Choroid plexus epithelial cell (primary cell): ENCODE measurements around the gene ADGRG1.
A peak's percentile ranks its signal among the peaks of the same experiment; 100 is the strongest.

Source experiments
- DNase-seq: peaks from one replicate; pipeline ENCODE4 v3.0.0-alpha.2; 2010; ENCODE audit warnings: low read depth
- H3K4me3 ChIP-seq: 2 replicates; pipeline ENCODE4 v1.5.1; 2011; ENCODE audit warnings: low read depth, mild to moderate bottlenecking, control low read depth, low read length, moderate library complexity
- TF ChIP-seq, protein P1 (sequence below): conservative IDR thresholded peaks from 2 replicates; pipeline ENCODE4 v1.5.1; 2011; ENCODE audit warnings: low read depth, mild to moderate bottlenecking, control low read depth, inconsistent platforms, low read length, moderate library complexity

Gene ADGRG1

DNA sequence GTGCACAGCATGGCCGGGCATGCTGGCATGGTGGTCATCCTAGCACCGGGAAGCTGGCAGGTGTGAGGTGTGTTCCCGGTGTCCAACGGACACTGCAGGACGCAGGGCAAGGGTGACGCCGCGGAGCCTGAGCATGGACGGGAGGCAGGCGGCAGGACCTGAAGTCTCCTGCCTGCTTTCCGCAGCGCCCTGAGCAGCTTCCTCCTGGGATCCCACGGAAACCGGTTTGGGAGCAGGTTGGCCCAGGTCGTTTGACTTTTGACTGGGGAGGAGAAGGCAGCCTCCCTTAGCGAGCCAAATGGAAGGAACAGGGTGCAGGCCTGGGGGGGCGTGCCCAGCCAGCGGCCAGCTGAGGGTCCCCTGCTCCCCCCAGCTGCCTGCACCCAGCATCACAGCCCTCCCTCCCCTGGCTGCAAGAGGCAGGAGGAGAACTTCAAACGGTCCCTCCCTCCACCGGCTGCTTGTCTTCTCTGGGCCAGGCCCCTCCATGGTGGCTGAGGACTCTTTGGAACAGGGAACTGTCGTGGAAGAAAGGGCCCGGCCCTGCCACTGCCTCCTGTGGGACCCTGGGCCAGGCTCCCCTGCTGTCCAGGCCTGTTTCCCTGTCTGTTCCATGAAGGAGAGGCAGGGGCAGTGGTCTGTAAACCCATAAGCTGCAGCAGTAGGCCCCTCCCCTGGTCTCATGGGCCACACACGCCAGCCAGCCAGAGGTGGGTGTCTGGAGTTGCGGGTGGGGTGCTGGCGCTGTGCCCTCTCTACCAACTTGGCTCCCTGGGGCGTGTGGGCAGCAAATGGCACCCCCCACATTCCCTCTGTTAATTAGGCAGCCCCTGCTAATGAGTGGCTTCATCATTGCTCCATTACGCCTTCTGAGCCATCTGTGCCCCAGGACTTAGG is 7.8 kb upstream of the ADGRG1 start:
- H3K4me3 ChIP-seq = no peak overlapping the region
- no peak for DNase-seq
- TF ChIP-seq, protein P1, sequence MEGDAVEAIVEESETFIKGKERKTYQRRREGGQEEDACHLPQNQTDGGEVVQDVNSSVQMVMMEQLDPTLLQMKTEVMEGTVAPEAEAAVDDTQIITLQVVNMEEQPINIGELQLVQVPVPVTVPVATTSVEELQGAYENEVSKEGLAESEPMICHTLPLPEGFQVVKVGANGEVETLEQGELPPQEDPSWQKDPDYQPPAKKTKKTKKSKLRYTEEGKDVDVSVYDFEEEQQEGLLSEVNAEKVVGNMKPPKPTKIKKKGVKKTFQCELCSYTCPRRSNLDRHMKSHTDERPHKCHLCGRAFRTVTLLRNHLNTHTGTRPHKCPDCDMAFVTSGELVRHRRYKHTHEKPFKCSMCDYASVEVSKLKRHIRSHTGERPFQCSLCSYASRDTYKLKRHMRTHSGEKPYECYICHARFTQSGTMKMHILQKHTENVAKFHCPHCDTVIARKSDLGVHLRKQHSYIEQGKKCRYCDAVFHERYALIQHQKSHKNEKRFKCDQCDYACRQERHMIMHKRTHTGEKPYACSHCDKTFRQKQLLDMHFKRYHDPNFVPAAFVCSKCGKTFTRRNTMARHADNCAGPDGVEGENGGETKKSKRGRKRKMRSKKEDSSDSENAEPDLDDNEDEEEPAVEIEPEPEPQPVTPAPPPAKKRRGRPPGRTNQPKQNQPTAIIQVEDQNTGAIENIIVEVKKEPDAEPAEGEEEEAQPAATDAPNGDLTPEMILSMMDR = no peak

GRCh38 chr16:57621521-57622271 is 6.7 kb upstream of the ADGRG1 start:
- no peak for DNase-seq
- TF ChIP-seq, protein P1 = no peak
- H3K4me3 ChIP-seq = no peak overlapping the region

- no peak overlapping the region for H3K4me3 ChIP-seq
- TF ChIP-seq, protein P1 = no peak
- DNase-seq = peak; percentile 44
These were observed 5.8 kb upstream of the ADGRG1 start for GRCh38 chr16:57622361-57623250.

DNA sequence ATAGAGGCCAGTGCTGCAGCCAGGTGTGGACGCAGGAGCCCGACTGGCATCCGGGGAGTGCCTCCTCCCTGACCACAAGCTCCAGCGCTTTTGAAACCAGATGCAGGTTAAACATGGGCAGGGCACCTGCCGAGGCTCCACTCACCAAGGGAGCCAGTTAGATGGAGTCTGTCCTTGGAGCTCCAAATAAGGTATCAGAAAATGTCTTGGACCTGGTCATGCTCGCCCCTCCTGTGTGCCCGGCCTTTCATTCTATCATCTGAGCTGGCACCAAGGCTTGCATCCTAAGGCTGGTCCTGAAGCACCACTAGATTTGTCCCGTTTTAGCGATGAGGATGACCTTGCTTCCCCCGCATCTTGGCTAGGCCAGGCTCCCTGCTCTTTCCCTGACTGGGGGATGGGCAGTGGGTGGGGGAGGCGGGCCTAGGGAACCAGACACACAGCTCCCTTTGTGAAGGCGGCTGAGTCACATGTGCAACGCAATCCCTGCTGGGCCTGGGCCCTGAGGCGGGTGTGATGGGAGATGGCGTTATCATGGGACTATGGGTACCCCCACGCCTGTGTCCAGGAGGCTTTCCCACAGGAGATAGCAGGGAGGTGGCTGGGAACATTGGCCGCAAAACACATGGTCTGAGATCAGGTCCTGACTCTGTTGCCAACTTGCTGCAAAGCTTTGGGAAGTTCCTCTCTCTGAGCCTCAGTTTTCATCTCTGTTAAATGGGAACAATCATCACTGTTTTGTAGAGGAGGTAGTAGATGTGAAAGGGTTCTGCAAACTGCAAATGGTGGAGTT is 5.0 kb upstream of the ADGRG1 start:
- DNase-seq = peak; percentile 57
- TF ChIP-seq, protein P1 = no peak
- no peak overlapping the region for H3K4me3 ChIP-seq

GRCh38 chr16:57624044-57624688 is 4.3 kb upstream of the ADGRG1 start:
- no peak overlapping the region for H3K4me3 ChIP-seq
- peak; percentile 85 for DNase-seq
- TF ChIP-seq, protein P1 = no peak
